Left ventricle myocardium superior (tissue), 1 donor: ENCODE measurements around the gene RGS1. TPM values are rescaled to one million over a fixed set of nuclear protein-coding genes. Genes with fewer than 3 reads are reported as not detected.

ENCODE experiments used
- ATAC-seq: fragments of 200-7000 bp; cut with Tn5 transposase; one replicate; pipeline ENCODE4 v1.9.1; 2020; ENCODE audit warnings: mild to moderate bottlenecking, moderate library complexity
- DNase-seq: peaks from one replicate; pipeline ENCODE4 v3.0.0-alpha.2; 2020
- intact Hi-C: fragments of 100-400 bp; cut with micrococcal nuclease; formaldehyde crosslinking; loops from one replicate; pipeline ENCODE4 v1.11.0; 2022
- total RNA-seq: library from RNA; stranded (reverse); fragmentation: NEBNext Ultra II Directional; extraction: Animal tissue kit (Norgen Biotek cat#: 25700); gene quantifications from one replicate; pipeline ENCODE4 v1.2.1, GENCODE V29; 2021
- donor health status: DM: no; HTN: yes; CAD: no; lungs with severe emphysema.

Gene RGS1
- total RNA-seq, 1 donor from 2014 or later = 0.59 TPM

DNA sequence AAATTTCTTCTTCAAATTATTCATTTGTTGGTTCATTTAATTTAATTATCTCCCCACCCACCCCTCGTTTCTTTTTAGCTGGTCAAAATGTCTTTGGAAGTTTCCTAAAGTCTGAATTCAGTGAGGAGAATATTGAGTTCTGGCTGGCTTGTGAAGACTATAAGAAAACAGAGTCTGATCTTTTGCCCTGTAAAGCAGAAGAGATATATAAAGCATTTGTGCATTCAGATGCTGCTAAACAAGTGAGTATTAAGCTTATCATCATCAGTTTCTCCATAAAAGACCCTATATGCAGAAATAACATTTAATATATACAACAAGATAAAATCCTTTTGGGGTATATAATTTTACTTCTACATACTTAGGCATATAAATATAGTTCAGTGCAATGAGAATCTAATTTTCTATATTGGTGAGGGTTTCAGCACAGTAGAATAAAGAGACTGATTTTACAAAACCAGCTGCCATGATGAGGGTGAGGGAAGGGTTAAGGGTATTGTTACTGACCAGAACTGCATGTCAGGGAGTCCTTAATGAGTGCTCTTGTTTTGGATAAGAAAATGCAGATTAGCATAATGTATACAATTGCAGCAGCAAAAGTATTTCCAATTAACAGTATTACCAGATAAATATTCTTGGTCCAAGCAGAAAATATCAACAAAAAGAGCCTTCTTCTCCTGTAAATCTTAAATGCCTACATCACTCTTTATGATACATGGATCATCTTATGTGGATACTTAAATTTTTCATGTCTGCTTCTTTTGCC lies 2.8 kb downstream of the RGS1 start:
- no peak for DNase-seq
- no peak for ATAC-seq
- intact Hi-C loops = no loop called here

DNA sequence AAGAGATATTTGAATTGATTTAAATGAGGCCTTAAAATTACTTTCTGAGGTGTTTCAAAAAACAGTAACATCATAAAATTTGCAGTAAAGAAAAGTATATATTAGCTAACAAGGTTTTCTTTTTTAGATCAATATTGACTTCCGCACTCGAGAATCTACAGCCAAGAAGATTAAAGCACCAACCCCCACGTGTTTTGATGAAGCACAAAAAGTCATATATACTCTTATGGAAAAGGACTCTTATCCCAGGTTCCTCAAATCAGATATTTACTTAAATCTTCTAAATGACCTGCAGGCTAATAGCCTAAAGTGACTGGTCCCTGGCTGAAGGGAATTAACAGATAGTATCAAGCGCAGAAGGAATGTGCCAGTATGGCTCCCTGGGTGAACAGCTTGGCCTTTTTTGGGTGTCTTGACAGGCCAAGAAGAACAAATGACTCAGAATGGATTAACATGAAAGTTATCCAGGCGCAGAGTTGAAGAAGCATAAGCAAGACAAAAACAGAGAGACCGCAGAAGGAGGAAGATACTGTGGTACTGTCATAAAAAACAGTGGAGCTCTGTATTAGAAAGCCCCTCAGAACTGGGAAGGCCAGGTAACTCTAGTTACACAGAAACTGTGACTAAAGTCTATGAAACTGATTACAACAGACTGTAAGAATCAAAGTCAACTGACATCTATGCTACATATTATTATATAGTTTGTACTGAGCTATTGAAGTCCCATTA lies 3.6 kb downstream of the RGS1 start:
- ATAC-seq (no peak), DNase-seq (no peak)
- intact Hi-C loops = no loop called here

DNA sequence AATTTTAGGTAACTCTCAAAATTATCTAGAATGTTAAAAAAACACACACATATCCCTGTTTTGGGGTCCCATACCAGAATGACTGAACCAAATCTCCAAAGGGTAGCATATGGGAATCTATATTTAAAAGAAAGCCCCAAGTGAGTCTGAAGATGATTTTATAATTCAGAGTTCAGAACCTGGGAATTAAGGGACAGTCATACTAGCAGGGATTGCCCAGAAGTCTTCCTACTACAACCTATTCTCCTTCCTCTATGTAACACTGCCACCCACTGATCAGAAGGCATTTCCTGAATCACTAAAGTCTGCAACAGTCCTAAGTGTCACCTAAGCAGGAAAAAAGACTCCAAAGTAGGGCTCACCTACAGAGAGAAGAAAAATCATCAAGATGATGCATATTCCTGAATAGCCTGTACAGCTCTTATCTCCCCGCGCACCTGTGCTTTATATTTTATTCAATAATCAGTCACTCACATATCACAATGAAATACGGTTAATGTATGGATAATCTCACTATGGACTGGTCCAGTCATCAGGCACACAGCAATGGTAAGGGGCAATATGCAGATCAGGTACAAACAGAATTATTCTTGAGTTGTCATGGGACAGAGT lies 4.9 kb downstream of the RGS1 start:
- ATAC-seq (peak; percentile 77), DNase-seq (no peak)
- intact Hi-C loops = no loop called here

DNA sequence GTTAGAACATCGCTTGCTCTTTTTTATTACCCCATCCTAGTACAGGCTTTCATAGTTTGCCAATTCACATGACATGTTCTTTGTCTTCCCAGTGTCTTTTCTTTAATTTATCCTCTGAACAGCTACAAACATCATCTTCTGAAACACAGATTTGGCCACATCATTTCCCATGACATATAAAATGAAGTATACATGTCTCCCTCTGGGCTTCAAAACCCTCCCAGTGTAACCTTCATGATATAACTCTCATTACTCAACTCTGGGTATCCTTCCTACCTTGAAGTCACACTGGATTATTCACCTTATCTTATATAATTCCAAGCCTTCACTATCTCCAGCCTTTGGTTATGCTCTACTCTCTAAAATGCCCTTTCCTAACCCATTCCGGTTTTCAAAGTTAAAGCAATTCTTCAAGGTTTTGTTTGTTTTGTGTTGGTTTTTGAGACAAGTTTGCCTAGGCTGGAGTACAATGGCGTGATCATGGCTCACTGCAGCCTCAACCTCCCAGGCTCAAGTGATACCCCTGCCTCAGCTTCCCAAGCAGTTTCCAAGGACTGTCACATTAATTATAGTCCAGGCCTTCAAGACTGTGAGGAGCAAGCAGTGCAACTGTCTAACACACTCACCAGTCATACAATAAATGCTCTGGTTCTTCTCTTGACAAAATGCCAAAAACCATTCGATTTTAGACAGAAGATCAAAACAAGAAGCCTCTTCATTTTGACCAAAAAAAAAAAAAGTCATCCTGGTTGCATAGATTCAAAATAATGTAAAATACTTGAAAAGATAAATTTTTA lies 5.8 kb downstream of the RGS1 start:
- DNase-seq (no peak), ATAC-seq (no peak)
- intact Hi-C loops = no loop called here

DNA sequence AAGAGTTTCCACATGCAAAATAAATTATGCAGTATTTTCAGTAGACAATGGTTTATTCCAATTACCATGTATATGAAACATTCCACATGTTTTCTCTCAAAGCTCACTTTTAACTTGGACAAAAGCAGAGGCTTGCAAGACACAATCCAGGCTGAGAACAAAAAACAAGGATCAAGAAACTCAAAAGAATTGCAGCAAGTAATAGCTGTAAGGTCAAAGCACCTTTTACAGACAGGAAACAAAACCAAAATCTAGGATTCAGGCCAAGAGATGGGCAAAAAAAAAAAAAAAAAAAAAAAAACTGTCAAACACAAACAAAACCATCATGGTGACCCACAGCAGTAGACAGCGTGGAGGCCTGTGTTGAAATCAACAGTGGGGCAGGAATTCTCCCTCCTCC lies 9.3 kb downstream of the RGS1 start:
- ATAC-seq = no peak
- intact Hi-C loops = no loop called here
- no peak for DNase-seq

DNA sequence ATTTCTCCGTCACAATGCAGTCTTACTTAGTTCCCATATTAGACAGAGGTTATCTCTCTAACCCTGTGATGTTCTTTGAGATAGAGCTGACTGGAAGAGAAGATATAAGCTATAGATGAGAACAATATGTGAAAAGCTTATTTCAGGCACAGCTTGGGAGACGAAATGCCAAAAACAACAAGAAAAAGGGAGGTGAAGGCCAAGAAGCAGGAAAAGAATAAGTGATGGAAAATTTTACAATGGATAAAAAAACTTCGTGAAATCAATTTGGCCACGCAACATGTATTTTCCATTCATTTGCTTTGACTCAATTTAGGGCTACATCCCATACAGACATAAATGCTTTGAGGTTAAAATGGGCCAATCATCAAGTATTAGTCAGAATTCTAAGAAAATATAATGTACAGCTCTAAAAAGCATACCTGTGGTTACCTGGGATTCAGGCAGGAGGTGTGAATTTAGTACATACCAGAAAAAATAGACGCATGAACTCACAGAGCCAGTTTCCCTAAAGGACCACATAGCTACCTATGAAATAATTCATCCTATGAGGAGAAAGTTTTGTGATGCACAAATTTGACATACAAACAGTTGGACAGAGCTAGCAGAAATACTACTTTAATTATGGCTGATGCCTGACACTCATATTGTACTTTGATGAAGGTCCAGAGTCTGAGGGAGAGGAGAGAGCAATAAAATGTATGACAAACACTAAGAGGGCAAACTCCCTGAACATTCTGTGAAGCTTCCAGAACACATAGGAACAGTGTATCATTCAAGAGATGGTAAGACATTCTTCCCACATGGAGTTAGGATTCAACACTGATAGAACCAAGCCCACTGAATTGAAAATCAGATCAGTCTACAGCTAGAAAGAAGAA lies 12.1 kb downstream of the RGS1 start:
- no peak for ATAC-seq
- intact Hi-C loops = no loop called here
- no peak for DNase-seq

DNA sequence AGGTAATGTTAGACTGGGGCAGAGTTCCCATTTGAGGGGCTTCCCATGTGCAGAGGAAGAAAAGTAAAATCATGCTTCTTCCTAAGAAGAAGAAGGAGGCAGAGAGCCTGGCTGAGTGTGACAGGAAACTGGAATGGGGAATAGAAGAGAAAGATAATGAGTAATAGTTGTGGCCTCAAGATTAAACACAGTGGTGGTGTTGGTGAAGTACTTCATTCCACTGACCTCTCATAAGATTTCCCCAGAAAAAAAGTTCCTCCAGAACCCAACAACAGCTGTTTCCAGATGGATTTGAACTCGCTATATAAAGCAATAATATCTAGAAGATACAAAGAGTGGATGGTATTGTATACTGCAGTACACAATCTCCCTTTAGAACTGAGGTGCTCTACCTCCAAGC lies 13.0 kb downstream of the RGS1 start:
- intact Hi-C loops = no loop called here
- ATAC-seq = no peak
- DNase-seq = no peak

DNA sequence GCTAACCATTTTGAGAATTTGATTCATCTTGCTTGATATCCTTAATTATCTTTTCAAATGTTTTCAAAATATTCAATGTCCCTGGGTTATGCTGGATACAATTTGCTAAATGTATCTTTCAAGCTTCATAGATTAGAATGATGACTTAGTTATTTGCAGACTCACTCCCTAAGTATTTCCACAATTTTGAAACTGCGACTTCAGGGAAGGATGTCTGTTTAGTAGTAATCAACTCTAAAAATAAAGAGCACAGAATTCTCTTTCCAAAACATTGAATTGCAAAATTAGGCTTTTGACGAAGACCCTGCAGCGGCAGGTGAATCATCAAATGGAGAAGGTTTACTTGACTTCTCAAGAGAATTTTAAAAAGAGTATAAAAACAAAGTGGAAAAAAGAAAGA lies 14.2 kb downstream of the RGS1 start:
- ATAC-seq (no peak), DNase-seq (no peak)
- intact Hi-C loops = no loop called here

DNA sequence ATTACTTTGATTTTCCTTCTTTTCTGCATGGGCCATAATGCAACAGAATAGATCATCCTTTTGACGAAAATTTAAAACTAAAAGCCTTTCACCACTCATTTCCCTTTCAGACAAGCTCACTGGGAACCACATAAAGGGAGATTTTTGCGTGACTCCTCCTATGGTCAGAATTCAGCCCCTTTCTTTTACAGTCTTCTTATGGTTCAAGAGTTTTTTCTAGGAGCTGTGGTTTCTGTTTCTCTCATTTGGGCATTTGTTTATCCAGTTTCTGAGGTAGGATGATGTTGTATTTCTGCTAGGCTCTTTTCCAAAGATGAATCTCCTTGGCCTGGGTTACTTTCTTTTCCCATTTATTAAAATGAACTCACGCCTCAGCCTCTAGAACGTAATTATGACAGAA lies 16.9 kb downstream of the RGS1 start:
- no peak for ATAC-seq

DNA sequence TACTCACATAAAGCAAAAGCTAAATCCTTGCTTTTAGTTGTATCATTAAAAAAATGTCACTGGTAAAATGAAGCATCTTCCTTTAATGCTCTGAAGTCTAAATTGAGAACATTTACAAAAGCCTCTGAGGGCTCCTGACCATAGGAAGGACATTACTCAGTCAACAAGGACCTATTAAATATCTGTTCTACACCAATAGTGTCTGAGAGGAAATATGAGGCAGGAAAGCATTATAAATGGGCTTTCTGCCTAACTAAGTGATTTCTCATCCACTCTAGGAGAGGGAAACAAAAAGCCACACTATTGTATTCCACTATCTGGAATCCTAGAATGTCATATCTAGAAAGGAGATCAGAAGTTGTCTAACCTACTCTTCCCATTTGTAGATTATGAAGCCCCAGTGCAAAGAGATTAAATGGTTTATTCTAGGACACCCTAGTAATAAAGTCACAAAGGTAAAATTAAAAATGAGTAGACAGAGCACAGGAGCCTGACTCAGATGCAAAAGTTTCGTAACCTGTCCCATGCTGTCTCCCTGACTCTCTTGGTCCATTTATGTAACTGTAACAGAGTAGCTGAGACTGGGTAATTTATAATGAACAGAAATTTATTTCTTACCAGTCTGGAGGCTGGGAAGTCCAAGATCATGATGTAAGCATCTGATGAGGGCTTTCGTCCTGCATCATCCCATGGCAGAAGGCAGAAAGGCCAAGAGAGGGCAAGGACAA lies 17.6 kb downstream of the RGS1 start:
- ATAC-seq (no peak), DNase-seq (no peak)
- intact Hi-C loops = no loop called here

More for the DNA sequence above, 16.9 kb downstream of the RGS1 start:
- intact Hi-C loops = no loop called here
- DNase-seq = no peak

DNA sequence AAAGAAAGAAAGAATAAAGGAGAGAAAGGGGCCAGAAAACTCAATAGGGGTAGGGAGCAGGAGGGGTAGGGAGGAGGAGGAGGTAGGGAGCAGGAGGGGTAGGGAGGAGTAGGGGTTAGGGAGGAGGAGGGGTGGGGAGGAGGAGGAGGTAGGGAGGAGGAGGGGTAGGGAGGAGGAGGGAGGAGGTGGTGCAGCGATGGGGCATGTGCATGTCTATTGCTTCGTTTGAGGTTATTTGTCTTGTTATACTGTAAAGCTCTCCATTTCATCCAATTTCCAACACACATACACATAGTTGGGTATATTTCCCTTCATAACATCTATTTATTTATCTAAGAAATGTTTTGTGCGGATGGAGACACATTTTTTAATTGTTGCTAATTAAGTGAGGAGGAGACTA lies 19.7 kb downstream of the RGS1 start:
- intact Hi-C loops = no loop called here
- no peak for ATAC-seq
- no peak for DNase-seq

DNA sequence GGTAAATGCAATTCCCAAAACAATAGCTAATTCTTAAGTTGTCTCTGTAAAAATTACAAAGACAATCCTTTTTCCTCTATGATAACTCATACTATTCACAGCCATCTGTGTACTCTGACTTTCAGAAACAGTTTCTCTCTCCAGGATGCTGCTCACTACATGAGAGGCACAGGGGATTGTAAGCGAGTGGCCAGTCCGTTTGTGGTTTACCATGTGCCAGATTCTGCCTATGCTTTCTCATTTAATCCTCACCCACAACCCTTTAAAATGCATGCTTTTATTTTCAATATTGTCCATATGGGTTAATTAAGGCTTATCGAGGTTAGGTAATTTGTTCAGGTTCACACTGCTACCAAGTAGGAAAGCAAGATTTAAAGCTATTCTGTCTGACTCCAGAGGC lies 23.0 kb downstream of the RGS1 start:
- ATAC-seq = no peak

DNA sequence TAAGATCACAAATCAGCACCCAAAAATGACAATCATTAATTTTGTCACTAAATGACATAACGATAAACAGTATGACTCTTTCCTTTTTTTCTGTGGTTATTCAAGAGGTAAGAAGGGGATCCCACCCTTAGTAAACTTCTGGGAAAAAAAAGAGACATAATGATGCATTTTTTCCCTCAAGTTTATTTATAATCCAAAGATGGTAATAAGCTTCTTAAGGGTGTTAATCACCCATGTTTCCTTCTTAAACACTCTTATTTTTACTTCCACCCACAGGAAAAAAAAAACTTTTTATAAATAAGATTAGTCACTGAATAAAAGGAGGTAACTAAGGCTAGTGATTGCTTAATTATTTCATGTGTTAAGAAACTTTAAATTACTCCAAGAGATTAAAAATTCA lies 24.7 kb downstream of the RGS1 start:
- intact Hi-C loops = no loop called here
- DNase-seq (no peak), ATAC-seq (no peak)

More for the DNA sequence above, 23.0 kb downstream of the RGS1 start:
- no peak for DNase-seq
- intact Hi-C loops = no loop called here

DNA sequence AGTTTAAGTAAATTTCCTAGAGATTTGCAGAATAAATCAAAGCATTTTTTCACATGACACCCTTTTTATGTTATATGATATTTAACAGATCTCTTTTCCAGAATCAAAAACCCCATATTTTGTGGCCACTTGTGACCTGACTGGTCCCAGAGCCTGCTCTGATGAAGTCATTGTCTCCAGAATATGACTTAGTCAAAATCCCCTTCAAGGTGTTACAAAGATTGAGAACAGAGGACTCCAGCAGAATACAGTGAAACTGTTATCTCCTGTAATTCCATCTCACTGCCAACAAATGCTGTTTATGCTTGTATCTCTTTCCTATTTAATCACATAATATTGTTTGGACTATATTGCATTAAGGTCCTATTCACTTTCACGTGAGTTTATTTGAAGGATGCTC lies 25.6 kb downstream of the RGS1 start:
- intact Hi-C loops = no loop called here
- no peak for ATAC-seq
- DNase-seq = no peak

DNA sequence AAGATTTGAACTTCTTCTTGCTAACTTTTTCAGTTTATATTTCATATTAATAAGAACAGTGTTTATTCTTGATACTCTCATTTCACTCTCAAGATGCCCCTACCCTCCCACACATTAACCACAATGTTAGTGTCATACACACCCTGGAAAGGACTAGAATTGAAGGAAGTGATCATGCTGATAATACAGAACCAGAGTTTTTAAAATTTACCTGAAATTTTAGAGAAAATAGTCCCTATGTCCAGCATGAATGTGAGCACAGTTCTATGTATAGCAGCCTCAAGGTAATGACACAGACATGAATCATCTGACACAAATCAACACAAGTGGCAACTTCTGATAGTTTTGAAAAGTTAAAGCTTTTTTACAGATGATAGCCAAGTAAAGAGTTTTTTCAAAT lies 26.0 kb downstream of the RGS1 start:
- intact Hi-C loops = no loop called here

DNA sequence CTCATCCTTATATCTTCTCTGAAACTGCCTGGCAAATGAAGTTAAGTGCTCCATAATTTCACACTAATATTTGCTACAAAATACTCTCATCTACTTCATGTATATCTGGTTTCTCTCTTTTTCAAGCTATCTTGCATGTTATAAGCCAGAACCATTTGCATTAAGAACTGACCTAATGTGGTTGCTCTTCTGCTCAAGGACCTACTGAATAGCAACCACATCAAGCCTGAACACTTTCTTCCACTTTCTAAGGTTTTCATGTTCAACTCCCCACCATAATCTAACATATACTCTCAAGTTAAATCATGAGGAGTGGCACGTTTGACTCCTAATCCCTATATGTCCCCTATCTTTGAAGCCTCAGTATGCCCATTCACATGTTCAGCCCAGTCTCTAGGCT lies 27.2 kb downstream of the RGS1 start:
- DNase-seq (no peak), ATAC-seq (no peak)
- intact Hi-C loops = no loop called here

More for the DNA sequence above, 26.0 kb downstream of the RGS1 start:
- DNase-seq (no peak), ATAC-seq (peak; percentile 18)

DNA sequence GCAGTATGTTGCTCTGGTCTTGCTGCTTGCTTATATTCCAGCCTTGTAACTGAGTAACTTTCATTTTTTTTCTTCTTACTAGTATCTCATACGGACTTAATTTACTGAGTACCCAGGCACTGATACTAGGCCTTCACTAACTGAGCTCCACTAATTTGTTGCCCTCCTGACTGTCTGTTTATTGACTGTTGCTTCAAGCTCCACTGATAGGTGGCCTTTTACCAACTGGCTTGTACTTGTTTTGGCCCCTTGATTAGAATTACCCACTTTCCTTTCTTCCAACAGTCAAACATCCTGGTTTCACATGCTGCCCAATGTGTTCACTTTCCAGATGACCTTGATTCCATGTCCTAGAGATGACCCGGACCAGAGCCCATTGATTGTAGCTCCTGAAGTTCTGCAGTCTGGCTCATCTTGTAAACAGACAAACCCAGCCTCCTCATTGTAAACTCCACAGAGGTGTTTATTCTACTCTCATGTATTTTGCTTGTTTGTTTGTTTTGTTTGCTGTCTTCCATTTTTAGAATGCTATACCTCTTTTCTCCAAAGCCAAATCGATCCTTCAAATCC lies 27.7 kb downstream of the RGS1 start:
- intact Hi-C loops = no loop called here
- DNase-seq (no peak), ATAC-seq (no peak)
